Psoas muscle (tissue), 8 donors: ENCODE measurements around the gene NKIRAS1. TPM values are rescaled to one million over a fixed set of nuclear protein-coding genes. Genes with fewer than 3 reads are reported as not detected.
"Not testable (repeated sequence)": the region's sequence is repeated elsewhere in the genome, so short reads cannot be mapped to it uniquely, and the experiment has no call there.

Experiments
- ATAC-seq, 4 donors: fragments of 200-7000 bp; cut with Tn5 transposase; one replicate each; pipeline ENCODE4 v1.9.1; 2020; ENCODE audit warnings: moderate library complexity in 3 of 4, mild to moderate bottlenecking in 2 of 4
- DNase-seq, 2 donors: peaks; one replicate each; pipeline ENCODE4 v3.0.0-alpha.2; 2020
- H3K27ac ChIP-seq: fragments of 200-600 bp; one replicate; pipeline ENCODE4 v1.8.0; 2022
- H3K27me3 ChIP-seq, 3 donors: fragments of 200-600 bp in 1 of 3; one replicate each; pipeline versions ENCODE4 v1.6.1 to v1.8.0; 2013 to 2022; ENCODE audit warnings: low read length in 2 of 3, mild to moderate bottlenecking in 2 of 3, moderate library complexity in 1 of 3; ENCODE audit not compliant: insufficient read depth in 3 of 3
- H3K36me3 ChIP-seq, 2 donors: fragments of 200-600 bp in 1 of 2; one replicate each; pipeline versions ENCODE4 v1.6.1 to v1.8.0; 2013 to 2022; ENCODE audit warnings: low read depth in 1 of 2, mild to moderate bottlenecking in 1 of 2, moderate library complexity in 1 of 2; ENCODE audit not compliant: insufficient read depth in 1 of 2
- H3K4me1 ChIP-seq: fragments of 200-600 bp; one replicate; pipeline ENCODE4 v1.8.0; 2022
- H3K4me3 ChIP-seq: fragments of 200-600 bp; one replicate; pipeline ENCODE4 v1.8.0; 2022; ENCODE audit warnings: mild to moderate bottlenecking
- H3K9me3 ChIP-seq: fragments of 200-600 bp; one replicate; pipeline ENCODE4 v1.8.0; 2022
- CTCF ChIP-seq: fragments of 200-600 bp; IDR thresholded peaks from one replicate; pipeline ENCODE4 v1.8.0; 2022; ENCODE audit warnings: antibody characterized with exemption
- WGBS, 3 donors: extraction: QIAGEN DNeasy Blood & Tissue Kit; methylation state at CpG; one replicate each; pipeline versions ENCODE4 v1.1.6 to v1.1.7; 2013; 5-methylcytosine and 5-hydroxymethylcytosine counted together
- intact Hi-C, 2 donors: fragments of 100-400 bp; cut with DNase I; formaldehyde crosslinking; loops; one replicate each; pipeline versions ENCODE4 v1.11.0 to v1.14.2; 2022
- polyA plus RNA-seq, 3 donors: library from polyadenylated mRNA; stranded (reverse); fragments of 200-250 nt; gene quantifications; one replicate each; pipeline ENCODE4 v1.2.3, GENCODE V29; 2013
- total RNA-seq, 4 donors: library from RNA; stranded (reverse); fragmentation: NEBNext Ultra II Directional in 2 of 4; extraction: Animal tissue kit (Norgen Biotek cat#: 25700) in 2 of 4; gene quantifications; one replicate each; pipeline versions ENCODE4 v1.2.1 to v1.2.4, GENCODE V29; 2021 to 2023
- donor health status: healthy with polysubstance abuse.
- donor health status: DM: no; HTN: no; CAD: no; lungs with moderate emphysema.
- donor health status: Bipolar disorder and iron deficiency.
- donor health status: healthy.
- donor health status: DM: yes; HTN: yes; CAD: no.
- donor health status: DM: no; HTN: no; CAD: no.
- donor health status: DM: no; HTN: no; CAD: no.
- donor health status: DM: yes; HTN: yes; CAD: no.

Gene NKIRAS1
- total and polyA plus RNA-seq, 7 donors = 19.5 to 52.4 (median 22.3) TPM

- 72 to 74% (median 72%) methylated on average over 4 of the region's 4 CpGs for WGBS, 3 donors
These were observed 41.6 kb downstream of the NKIRAS1 start for GRCh38 chr3:23875113-23875725.

GRCh38 chr3:23874359-23875112, 42.3 kb downstream of the NKIRAS1 start:
- intact Hi-C loops = no loop called here
- ATAC-seq (peak; percentile 21 to 40 (median 28)), DNase-seq (no peak)
- H3K27ac ChIP-seq = peak overlapping the region; percentile 13
- H3K36me3 ChIP-seq = no peaks in the 10 kb centered on the region
- H3K27me3 ChIP-seq = no peaks in the 10 kb centered on the region
- H3K4me1 ChIP-seq = peaks cover 62% of the 10 kb centered on the region
- no peak for TF ChIP-seq CTCF
- no peak overlapping the region for H3K4me3 ChIP-seq
- H3K9me3 ChIP-seq = no peaks in the 10 kb centered on the region
- WGBS, 3 donors = 47 to 63% (median 49%) methylated on average over 6 of the region's 6 CpGs

More at GRCh38 chr3:23875113-23875725, 41.6 kb downstream of the NKIRAS1 start:
- intact Hi-C loops = no loop called here
- no peak overlapping the region for H3K27ac ChIP-seq
- DNase-seq = no peak
- no peak for TF ChIP-seq CTCF
- H3K9me3 ChIP-seq = no peaks in the 10 kb centered on the region
- H3K4me3 ChIP-seq = no peak overlapping the region
- peaks cover 57% of the 10 kb centered on the region for H3K4me1 ChIP-seq
- no peak for ATAC-seq
- no peaks in the 10 kb centered on the region for H3K36me3 ChIP-seq
- H3K27me3 ChIP-seq = no peaks in the 10 kb centered on the region

DNA sequence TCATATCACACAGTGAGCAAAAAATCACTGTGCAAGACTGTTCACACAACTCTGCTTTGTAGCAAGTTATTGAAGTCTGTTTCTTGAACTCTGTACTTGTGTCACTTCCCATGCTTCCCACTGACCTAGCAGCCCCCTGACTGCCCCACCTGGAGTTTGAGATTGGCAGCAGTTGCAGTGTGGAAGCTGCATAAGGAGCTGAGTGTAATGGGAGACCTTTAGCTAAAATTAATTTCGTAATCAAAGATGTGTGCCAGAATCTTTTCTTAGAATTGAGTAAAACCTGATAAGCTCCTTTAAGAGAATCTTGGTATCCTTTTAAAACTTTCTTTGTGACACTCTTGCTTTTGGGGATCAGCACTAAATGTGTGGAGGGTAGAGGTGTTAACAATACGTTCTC, 42.8 kb downstream of the NKIRAS1 start:
- H3K36me3 ChIP-seq = no peaks in the 10 kb centered on the region
- intact Hi-C loops = no loop called here
- ATAC-seq (peak; percentile 44 to 85 (median 74)), DNase-seq (peak in 1 of 2 donors; percentile 53)
- H3K4me1 ChIP-seq = peaks cover 63% of the 10 kb centered on the region
- no peak for TF ChIP-seq CTCF
- no peaks in the 10 kb centered on the region for H3K9me3 ChIP-seq
- 20 to 31% (median 20%) methylated on average over 2 of the region's 2 CpGs for WGBS, 3 donors
- H3K27me3 ChIP-seq = no peaks in the 10 kb centered on the region
- H3K4me3 ChIP-seq = no peak overlapping the region
- peak overlapping the region; percentile 13 for H3K27ac ChIP-seq

- Histone ChIP-seq H3K9me3 (no peaks in the 10 kb centered on the region), H3K4me1 (peaks cover 65% of the 10 kb centered on the region), H3K27ac (no peak overlapping the region), H3K27me3 (no peaks in the 10 kb centered on the region), H3K36me3 (no peaks in the 10 kb centered on the region), H3K4me3 (no peak overlapping the region)
- ATAC-seq (no peak), DNase-seq (no peak)
- 93 to 100% methylated on average over 1 to 3 of the region's 3 CpGs; no CpG with 5 or more reads in 1 of the 3 donors for WGBS, 3 donors
- intact Hi-C loops = no loop called here
- no peak for TF ChIP-seq CTCF
These were observed 44.5 kb downstream of the NKIRAS1 start for GRCh38 chr3:23872330-23872729.

GRCh38 chr3:23871361-23871760, 45.4 kb downstream of the NKIRAS1 start:
- ATAC-seq, intact Hi-C loops, H3K27ac ChIP-seq, H3K4me3 ChIP-seq, H3K9me3 ChIP-seq, DNase-seq, H3K27me3 ChIP-seq, H3K36me3 ChIP-seq: not testable (repeated sequence)
- H3K4me1 ChIP-seq = peaks cover 66% of the 10 kb centered on the region
- 95 to 99% (median 98%) methylated on average over 15 to 31 of the region's 34 CpGs for WGBS, 3 donors

DNA sequence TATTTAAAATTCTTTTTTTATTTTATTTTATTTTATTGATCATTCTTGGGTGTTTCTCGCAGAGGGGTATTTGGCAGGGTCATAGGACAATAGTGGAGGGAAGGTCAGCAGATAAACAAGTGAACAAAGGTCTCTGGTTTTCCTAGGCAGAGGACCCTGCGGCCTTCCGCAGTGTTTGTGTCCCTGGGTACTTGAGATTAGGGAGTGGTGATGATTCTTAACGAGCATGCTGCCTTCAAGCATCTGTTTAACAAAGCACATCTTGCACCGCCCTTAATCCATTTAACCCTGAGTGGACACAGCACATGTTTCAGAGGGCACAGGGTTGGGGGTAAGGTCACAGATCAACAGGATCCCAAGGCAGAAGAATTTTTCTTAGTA, 46.1 kb downstream of the NKIRAS1 start:
- DNase-seq, H3K9me3 ChIP-seq, ATAC-seq, H3K36me3 ChIP-seq, H3K27ac ChIP-seq, intact Hi-C loops, H3K4me3 ChIP-seq, H3K27me3 ChIP-seq: not testable (repeated sequence)
- WGBS, 3 donors = 98 to 100% (median 100%) methylated on average over 1 of the region's 5 CpGs
- peaks cover 67% of the 10 kb centered on the region for H3K4me1 ChIP-seq
